ENCODE data around the gene KRR1. TPM values are rescaled to one million over a fixed set of nuclear protein-coding genes. Genes with fewer than 3 reads are reported as not detected.
A peak's percentile ranks its signal among the peaks of the same experiment; 100 is the strongest.
"Not testable (repeated sequence)": the region's sequence is repeated elsewhere in the genome, so short reads cannot be mapped to it uniquely, and the experiment has no call there.

The KRR1 gene
- total RNA-seq, 1 donor: 45.6 TPM

GRCh38 chr12:75488553-75488952, 22.9 kb downstream of the KRR1 start:
- TF ChIP-seq, protein P1, sequence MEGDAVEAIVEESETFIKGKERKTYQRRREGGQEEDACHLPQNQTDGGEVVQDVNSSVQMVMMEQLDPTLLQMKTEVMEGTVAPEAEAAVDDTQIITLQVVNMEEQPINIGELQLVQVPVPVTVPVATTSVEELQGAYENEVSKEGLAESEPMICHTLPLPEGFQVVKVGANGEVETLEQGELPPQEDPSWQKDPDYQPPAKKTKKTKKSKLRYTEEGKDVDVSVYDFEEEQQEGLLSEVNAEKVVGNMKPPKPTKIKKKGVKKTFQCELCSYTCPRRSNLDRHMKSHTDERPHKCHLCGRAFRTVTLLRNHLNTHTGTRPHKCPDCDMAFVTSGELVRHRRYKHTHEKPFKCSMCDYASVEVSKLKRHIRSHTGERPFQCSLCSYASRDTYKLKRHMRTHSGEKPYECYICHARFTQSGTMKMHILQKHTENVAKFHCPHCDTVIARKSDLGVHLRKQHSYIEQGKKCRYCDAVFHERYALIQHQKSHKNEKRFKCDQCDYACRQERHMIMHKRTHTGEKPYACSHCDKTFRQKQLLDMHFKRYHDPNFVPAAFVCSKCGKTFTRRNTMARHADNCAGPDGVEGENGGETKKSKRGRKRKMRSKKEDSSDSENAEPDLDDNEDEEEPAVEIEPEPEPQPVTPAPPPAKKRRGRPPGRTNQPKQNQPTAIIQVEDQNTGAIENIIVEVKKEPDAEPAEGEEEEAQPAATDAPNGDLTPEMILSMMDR (IDR thresholded peaks at IDR 0.05; ENCODE audit: extremely low read depth, low read depth, low read length): peak; percentile 62
- Histone ChIP-seq H3K4me2 (ENCODE audit: insufficient read depth, low read length) (peak overlapping the region; percentile 49), H4K20me1 (ENCODE audit: insufficient read depth, low read length) (peaks cover 5% of the 10 kb centered on the region), H3K27me3 (ENCODE audit: insufficient read depth, low read length) (no peaks in the 10 kb centered on the region), H2AFZ (ENCODE audit: low read length) (no peak overlapping the region), H3K9me3 (ENCODE audit: low read depth, low read length) (no peaks in the 10 kb centered on the region), H3K79me2 (ENCODE audit: insufficient read depth, low read length) (peaks cover 80% of the 10 kb centered on the region), H3K36me3 (ENCODE audit: insufficient read depth, low read length) (peaks cover 82% of the 10 kb centered on the region), H3K4me3 (ENCODE audit: insufficient read depth, low read length) (no peak overlapping the region), H3K27ac (ENCODE audit: low read depth, low read length) (peak overlapping the region; percentile 9), H3K4me1 (ENCODE audit: insufficient read depth, low read length) (peaks cover 65% of the 10 kb centered on the region)
- peak; percentile 57 for DNase-seq (ENCODE audit: insufficient read length, low spot score, missing footprints)

DNA sequence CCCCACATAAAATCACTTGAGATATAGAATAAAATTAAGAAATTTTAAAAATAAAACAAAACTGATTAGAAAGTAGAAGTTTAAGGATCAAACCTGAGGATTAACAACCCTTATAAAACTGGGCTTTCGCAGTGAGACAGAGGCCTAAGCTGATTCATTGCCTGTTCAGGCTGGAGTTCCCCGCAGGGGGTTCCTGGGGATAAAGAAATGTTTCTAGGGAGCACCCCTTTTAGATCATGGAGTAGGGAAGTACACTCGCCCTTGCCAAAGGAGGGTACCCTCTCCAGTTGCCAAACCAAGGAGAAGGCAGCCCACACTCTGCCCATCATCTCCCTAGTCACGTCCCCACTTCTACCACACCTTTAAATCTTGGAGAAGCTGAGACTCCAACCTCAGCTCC, 24.1 kb downstream of the KRR1 start:
- H4K20me1 ChIP-seq (ENCODE audit: insufficient read depth, low read length): peaks cover 2% of the 10 kb centered on the region
- no peaks in the 10 kb centered on the region for H3K27me3 ChIP-seq (ENCODE audit: insufficient read depth, low read length)
- DNase-seq (ENCODE audit: insufficient read length, low spot score, missing footprints): no peak
- H3K4me1 ChIP-seq (ENCODE audit: insufficient read depth, low read length): peaks cover 72% of the 10 kb centered on the region
- H3K27ac ChIP-seq (ENCODE audit: low read depth, low read length): peak overlapping the region; percentile 52
- H3K36me3 ChIP-seq (ENCODE audit: insufficient read depth, low read length): peaks cover 82% of the 10 kb centered on the region
- no peaks in the 10 kb centered on the region for H3K9me3 ChIP-seq (ENCODE audit: low read depth, low read length)
- H3K79me2 ChIP-seq (ENCODE audit: insufficient read depth, low read length): peaks cover 80% of the 10 kb centered on the region
- TF ChIP-seq, protein P1 (IDR thresholded peaks at IDR 0.05; ENCODE audit: extremely low read depth, low read depth, low read length): no peak
- no peak overlapping the region for H3K4me3 ChIP-seq (ENCODE audit: insufficient read depth, low read length)
- H2AFZ ChIP-seq (ENCODE audit: low read length): no peak overlapping the region
- H3K4me2 ChIP-seq (ENCODE audit: insufficient read depth, low read length): peak overlapping the region; percentile 37

DNA sequence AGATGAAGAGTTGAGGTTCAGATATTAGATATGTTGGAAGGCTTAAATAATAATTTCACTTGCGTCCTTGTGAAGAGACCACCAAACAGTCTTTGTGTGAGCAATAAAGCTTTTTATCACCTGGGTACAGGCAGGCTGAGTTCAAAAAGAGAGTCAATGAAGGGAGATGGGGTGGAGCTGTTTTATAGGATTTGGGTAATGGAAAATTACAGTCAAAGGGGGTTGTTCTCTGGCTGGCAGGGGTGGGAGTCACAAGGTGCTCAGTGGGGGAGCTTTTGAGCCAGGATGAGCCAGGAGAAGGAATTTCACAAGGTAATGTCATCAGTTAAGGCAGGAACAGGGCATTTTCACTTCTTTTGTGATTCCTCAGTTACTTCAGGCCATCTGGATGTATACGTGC, 27.0 kb downstream of the KRR1 start:
- not testable (repeated sequence) for DNase-seq (ENCODE audit: insufficient read length, low spot score, missing footprints); H4K20me1 ChIP-seq (ENCODE audit: insufficient read depth, low read length); H3K9me3 ChIP-seq (ENCODE audit: low read depth, low read length); H3K27me3 ChIP-seq (ENCODE audit: insufficient read depth, low read length); H2AFZ ChIP-seq (ENCODE audit: low read length)
- H3K4me1 ChIP-seq (ENCODE audit: insufficient read depth, low read length): peaks cover 73% of the 10 kb centered on the region
- peak overlapping the region; percentile 72 for H3K4me3 ChIP-seq (ENCODE audit: insufficient read depth, low read length)
- H3K27ac ChIP-seq (ENCODE audit: low read depth, low read length): peak overlapping the region; percentile 89
- H3K36me3 ChIP-seq (ENCODE audit: insufficient read depth, low read length): peaks cover 58% of the 10 kb centered on the region
- peak overlapping the region; percentile 90 for H3K4me2 ChIP-seq (ENCODE audit: insufficient read depth, low read length)
- peaks cover 72% of the 10 kb centered on the region for H3K79me2 ChIP-seq (ENCODE audit: insufficient read depth, low read length)

GRCh38 chr12:75483431-75483830, 28.0 kb downstream of the KRR1 start:
- H3K9me3 ChIP-seq (ENCODE audit: low read depth, low read length): no peaks in the 10 kb centered on the region
- H4K20me1 ChIP-seq (ENCODE audit: insufficient read depth, low read length): no peaks in the 10 kb centered on the region
- H3K4me1 ChIP-seq (ENCODE audit: insufficient read depth, low read length): peaks cover 73% of the 10 kb centered on the region
- DNase-seq (ENCODE audit: insufficient read length, low spot score, missing footprints): no peak
- TF ChIP-seq, protein P1 (IDR thresholded peaks at IDR 0.05; ENCODE audit: extremely low read depth, low read depth, low read length): no peak
- no peaks in the 10 kb centered on the region for H3K27me3 ChIP-seq (ENCODE audit: insufficient read depth, low read length)
- peak overlapping the region; percentile 72 for H3K4me3 ChIP-seq (ENCODE audit: insufficient read depth, low read length)
- H3K79me2 ChIP-seq (ENCODE audit: insufficient read depth, low read length): peaks cover 69% of the 10 kb centered on the region
- H3K27ac ChIP-seq (ENCODE audit: low read depth, low read length): peak overlapping the region; percentile 89
- H3K36me3 ChIP-seq (ENCODE audit: insufficient read depth, low read length): peaks cover 53% of the 10 kb centered on the region
- no peak overlapping the region for H2AFZ ChIP-seq (ENCODE audit: low read length)
- peak overlapping the region; percentile 90 for H3K4me2 ChIP-seq (ENCODE audit: insufficient read depth, low read length)

Data from osteoblast (primary cell).